SH-SY5Y (cell line): ENCODE results near the gene ABCG4.

Experiments used
- GATA2 ChIP-seq: IDR thresholded peaks from 2 replicates; pipeline ENCODE4 v1.6.1; 2011; ENCODE audit warnings: mild to moderate bottlenecking, low read depth, low read length
- GATA3 ChIP-seq: IDR thresholded peaks from 2 replicates; pipeline ENCODE4 v1.6.1; 2011; ENCODE audit warnings: low read depth, mild to moderate bottlenecking, low read length, moderate library complexity

DNA sequence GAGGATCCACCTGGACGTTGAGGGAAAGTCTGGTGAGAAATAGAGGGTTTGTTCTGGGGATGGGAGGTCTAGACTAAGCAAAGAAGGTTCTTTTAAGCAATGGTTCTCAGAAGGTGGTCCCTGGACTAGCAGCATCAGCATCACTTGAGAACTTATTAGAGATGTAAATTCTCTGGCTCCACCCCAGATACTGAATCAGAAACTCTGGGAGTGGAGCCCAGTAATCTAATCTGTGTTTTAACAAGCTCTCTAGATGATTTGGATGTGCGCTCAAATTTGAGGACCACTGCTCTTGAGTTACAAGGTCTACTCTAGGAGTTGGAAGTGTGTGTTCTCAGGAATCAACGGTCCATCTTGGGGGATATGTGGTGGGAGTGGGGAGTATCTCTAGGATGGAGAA, 3.3 kb upstream of the ABCG4 start:
- TF ChIP-seq GATA2 = no peak
- TF ChIP-seq GATA3 = no peak
